GM12874 (cell line): ENCODE results near the gene PEAR1.

Experiments
- CTCF ChIP-seq: IDR thresholded peaks from 2 replicates; pipeline ENCODE4 v1.5.1; 2011; ENCODE audit warnings: low read depth, mild to moderate bottlenecking, control low read depth, low read length, moderate library complexity; ENCODE audit not compliant: insufficient read depth

PEAR1 gene

GRCh38 chr1:156894001-156894400 lies 483 bp downstream of the PEAR1 start:
- no peak for TF ChIP-seq CTCF

- no peak for TF ChIP-seq CTCF
These were observed 1.4 kb downstream of the PEAR1 start for GRCh38 chr1:156894711-156895454.

GRCh38 chr1:156895455-156895812 lies 1.9 kb downstream of the PEAR1 start:
- TF ChIP-seq CTCF = no peak

- TF ChIP-seq CTCF = no peak
These were observed 2.4 kb downstream of the PEAR1 start for GRCh38 chr1:156895927-156896326.

- TF ChIP-seq CTCF = no peak
These were observed 3.0 kb downstream of the PEAR1 start for GRCh38 chr1:156896490-156897033.

- no peak for TF ChIP-seq CTCF
These were observed 3.7 kb downstream of the PEAR1 start for GRCh38 chr1:156897078-156897825.

GRCh38 chr1:156898161-156898566 lies 4.6 kb downstream of the PEAR1 start:
- TF ChIP-seq CTCF = no peak
